Stimulated activated CD8-positive, alpha-beta memory T cell treated with anti-CD3 and anti-CD28 coated beads, Interleukin-12 subunit alpha, Interleukin-12 subunit beta, amount 100 ng/mL, for 1 hour (primary cell): ENCODE results near the gene UQCRHL.

Source experiments
- DNase-seq: peaks from one replicate; pipeline ENCODE4 v3.0.0-alpha.2; 2020; ENCODE audit warnings: low read depth

Gene UQCRHL

DNA sequence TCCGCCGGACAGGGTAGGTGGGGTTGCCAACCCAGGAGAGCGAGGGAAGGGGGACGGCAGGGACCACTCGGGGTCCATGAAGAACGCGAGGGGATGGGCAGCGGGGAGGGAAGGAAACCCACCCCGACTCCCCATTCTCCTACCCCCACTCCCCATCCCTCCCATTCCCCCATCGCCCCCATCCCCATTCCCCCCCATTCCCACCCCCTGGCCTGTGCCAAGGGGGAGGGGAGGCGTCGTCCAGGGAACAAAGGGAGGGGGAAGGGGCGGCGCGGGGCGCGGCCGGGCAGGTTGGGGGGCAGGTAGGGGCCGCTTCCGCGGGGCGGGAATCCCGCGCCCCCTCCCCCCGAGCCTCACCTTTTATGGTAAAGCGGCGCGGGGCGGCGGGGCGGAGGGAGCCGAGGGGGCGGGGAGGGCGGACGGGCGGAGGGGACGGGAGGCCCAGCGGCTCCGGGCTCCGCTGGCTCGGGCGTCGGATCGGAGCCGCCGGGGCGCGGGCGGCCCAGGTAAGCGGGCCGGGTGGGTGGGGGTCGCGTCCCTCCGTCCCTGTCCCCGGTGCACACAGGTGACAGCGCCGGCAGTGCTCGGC lies 49.0 kb downstream of the UQCRHL start, which contains the start of gene FBLIM1:
Gene FBLIM1, plus strand, starts transcription at position 453 of the 589 bp plus-strand sequence. CDS start 6,189 bp downstream, outside the sequence.
- DNase-seq, result no peak

DNA sequence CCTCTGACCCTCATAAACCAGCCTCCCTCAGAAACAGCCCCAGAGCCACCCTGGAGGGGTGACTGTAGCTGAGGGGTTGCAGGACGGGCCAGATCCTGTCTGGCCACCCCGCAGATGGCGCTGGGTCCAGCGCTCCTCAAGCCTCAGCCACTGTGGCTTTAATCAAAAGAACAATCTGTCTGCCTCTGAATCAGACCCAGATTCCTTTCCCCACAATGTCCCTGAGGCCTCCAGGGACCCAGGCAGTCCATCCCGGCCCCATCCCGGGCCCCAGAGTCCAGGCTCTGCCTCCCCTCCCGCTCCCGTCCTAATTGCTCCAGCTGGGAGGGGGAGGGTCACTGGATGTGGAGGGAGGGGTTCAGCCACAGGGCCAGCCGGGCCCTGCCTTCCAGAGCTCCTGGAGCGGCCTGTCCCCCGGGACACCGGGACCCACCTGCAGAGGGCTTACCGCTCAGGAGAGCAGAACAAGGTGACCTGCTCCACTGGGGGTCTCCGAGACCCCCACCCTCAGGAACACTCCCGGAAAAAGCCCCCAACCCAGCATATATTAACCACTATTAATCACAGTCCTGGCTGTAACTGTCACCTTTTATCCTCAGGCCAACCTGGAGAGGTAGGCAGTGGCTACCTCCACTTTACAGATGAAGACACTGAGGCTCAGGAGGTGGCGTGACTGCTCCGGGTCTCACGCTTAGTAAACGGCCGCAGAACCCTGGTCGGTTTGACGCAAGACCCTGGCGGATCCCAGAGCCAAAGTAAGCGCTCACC lies 49.7 kb downstream of the UQCRHL start:
- DNase-seq, result no peak
